Activated T-cell treated with anti-CD3 and anti-CD28 coated beads, Interleukin-2, amount 50 U/mL, for 4 hours (primary cell): ENCODE results near the gene TMEM116. TPM values are rescaled to one million over a fixed set of nuclear protein-coding genes. Genes with fewer than 3 reads are reported as not detected.
A peak's percentile ranks its signal among the peaks of the same experiment; 100 is the strongest.
"Not testable (repeated sequence)": the region's sequence is repeated elsewhere in the genome, so short reads cannot be mapped to it uniquely, and the experiment has no call there.

Source experiments
- ATAC-seq, 2 donors: fragments of 200-7000 bp; cut with Tn5 transposase; one replicate each; pipeline ENCODE4 v1.10.0; 2021
- DNase-seq: peaks from one replicate; pipeline ENCODE4 v3.0.0-alpha.2; 2020
- H3K27me3 Mint-ChIP-seq: one replicate; pipeline ENCODE4 v1.8.0; 2021; ENCODE audit warnings: low read depth, mixed read lengths
- H3K36me3 Mint-ChIP-seq: one replicate; pipeline ENCODE4 v1.8.0; 2022; ENCODE audit warnings: mixed read lengths; ENCODE audit not compliant: insufficient read depth
- H3K4me1 Mint-ChIP-seq: one replicate; pipeline ENCODE4 v1.8.0; 2021; ENCODE audit warnings: low read depth, mixed read lengths
- H3K4me3 Mint-ChIP-seq: one replicate; pipeline ENCODE4 v1.8.0; 2021; ENCODE audit warnings: mild to moderate bottlenecking, moderate library complexity, mixed read lengths
- H3K9me3 Mint-ChIP-seq: one replicate; pipeline ENCODE4 v1.8.0; 2021; ENCODE audit warnings: mixed read lengths
- total RNA-seq, 3 donors: library from RNA; stranded (reverse); gene quantifications; one replicate each; pipeline ENCODE4 v1.2.1, GENCODE V29; 2021

TMEM116 gene
- total RNA-seq, 3 donors from 2014 or later: 3.6 to 5.8 (median 4.7) TPM

DNA sequence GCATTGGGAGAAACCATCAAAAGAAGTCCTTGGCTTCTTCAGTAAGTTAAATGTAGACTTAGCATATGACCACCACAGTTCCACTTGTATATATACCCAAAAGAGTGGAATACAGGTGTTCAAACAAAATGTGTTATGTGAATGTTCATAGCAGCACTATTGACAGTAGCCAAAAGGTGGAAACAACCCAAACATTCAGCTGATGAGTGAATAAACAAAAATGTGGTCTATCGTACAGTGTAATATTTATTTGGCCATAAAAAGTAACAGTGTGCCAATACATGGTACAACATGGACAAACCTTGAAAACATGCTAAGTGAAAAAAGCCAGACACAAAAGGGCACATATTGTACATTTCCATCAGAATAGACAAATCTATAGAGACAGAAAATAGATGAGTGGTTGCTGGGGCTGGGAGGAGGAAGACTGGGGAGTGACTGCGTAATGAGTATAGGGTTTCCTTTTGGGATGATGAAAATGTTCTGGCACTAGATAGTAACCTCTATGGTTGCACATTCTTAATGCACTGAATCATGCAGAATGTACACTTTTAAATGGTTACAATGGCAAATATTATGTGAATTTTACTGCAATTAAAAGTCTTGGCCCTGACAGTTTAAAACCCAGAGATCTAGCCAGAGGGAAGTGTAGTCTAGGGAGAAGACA lies 5.7 kb upstream of the TMEM116 start:
- H3K36me3 Mint-ChIP-seq: peaks cover 38% of the 10 kb centered on the region

GRCh38 chr12:112017041-112017440 lies 4.1 kb upstream of the TMEM116 start:
- no peak for DNase-seq
- Mint-ChIP-seq H3K4me1 (peaks cover 64% of the 10 kb centered on the region), H3K9me3 (peaks cover 6% of the 10 kb centered on the region), H3K27me3 (peaks cover 1% of the 10 kb centered on the region), H3K4me3 (no peak overlapping the region), H3K36me3 (peaks cover 33% of the 10 kb centered on the region)
- ATAC-seq: no peak

More for the DNA sequence above, 5.7 kb upstream of the TMEM116 start:
- H3K4me1 Mint-ChIP-seq: peaks cover 59% of the 10 kb centered on the region
- peaks cover 6% of the 10 kb centered on the region for H3K9me3 Mint-ChIP-seq
- peaks cover 1% of the 10 kb centered on the region for H3K27me3 Mint-ChIP-seq
- ATAC-seq (no peak), DNase-seq (no peak)
- no peak overlapping the region for H3K4me3 Mint-ChIP-seq

GRCh38 chr12:112015938-112016337 lies 3.0 kb upstream of the TMEM116 start:
- H3K36me3 Mint-ChIP-seq: peaks cover 29% of the 10 kb centered on the region
- H3K4me3 Mint-ChIP-seq: peak overlapping the region; percentile 53
- ATAC-seq (no peak), DNase-seq (no peak)
- H3K27me3 Mint-ChIP-seq: peaks cover 1% of the 10 kb centered on the region
- H3K9me3 Mint-ChIP-seq: peaks cover 6% of the 10 kb centered on the region
- H3K4me1 Mint-ChIP-seq: peaks cover 71% of the 10 kb centered on the region

DNA sequence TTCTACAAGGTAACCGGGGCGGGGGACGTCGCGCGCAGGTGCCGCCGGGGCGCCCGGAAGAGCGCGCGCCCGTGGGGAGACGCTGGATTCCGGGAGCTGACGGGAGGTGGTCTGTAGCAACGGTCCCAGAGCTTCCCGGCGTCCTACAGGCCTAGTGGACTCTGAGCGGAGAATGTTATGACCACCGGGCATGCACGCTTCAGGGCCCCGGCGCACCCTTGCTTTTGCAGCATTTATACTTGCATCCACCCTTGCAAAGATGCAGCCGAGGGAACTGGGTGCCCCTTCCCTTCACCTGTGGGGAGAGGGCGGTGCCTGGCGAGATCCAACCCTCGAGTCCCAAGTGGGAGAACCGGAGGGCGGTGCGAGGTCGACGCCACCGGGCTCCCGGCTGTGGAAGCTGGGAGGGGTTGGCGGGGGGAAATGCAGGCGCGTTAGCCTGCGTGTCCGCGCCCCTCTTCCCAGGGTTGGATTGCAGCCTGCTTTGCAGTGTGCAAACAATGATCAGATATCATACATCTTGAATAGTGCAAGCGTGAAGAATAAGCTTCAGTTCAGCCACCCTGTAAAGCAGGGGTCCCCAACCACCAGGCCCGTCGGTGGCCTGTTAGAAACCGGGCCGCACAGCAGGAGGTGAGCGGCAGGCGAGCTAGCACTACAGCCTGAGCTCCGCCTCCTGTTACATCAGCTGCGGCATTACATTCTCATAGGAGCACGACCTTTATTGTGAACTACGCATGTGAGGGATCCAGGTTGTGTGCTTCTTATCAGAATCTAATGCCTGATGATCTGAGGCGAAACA lies 837 bp upstream of the TMEM116 start:
- Mint-ChIP-seq H3K4me1 (peaks cover 62% of the 10 kb centered on the region), H3K36me3 (peaks cover 21% of the 10 kb centered on the region), H3K27me3 (peaks cover 1% of the 10 kb centered on the region), H3K4me3 (peak overlapping the region; percentile 97), H3K9me3 (peaks cover 6% of the 10 kb centered on the region)
- ATAC-seq (peak; percentile 52 to 53), DNase-seq (peak; percentile 65)

- peaks cover 14% of the 10 kb centered on the region for H3K36me3 Mint-ChIP-seq
- peaks cover 6% of the 10 kb centered on the region for H3K9me3 Mint-ChIP-seq
- DNase-seq (no peak), ATAC-seq (no peak)
- H3K4me3 Mint-ChIP-seq: peak overlapping the region; percentile 97
- H3K27me3 Mint-ChIP-seq: peaks cover 1% of the 10 kb centered on the region
- peaks cover 52% of the 10 kb centered on the region for H3K4me1 Mint-ChIP-seq
These were observed 1.3 kb downstream of the TMEM116 start for GRCh38 chr12:112011685-112012084.

DNA sequence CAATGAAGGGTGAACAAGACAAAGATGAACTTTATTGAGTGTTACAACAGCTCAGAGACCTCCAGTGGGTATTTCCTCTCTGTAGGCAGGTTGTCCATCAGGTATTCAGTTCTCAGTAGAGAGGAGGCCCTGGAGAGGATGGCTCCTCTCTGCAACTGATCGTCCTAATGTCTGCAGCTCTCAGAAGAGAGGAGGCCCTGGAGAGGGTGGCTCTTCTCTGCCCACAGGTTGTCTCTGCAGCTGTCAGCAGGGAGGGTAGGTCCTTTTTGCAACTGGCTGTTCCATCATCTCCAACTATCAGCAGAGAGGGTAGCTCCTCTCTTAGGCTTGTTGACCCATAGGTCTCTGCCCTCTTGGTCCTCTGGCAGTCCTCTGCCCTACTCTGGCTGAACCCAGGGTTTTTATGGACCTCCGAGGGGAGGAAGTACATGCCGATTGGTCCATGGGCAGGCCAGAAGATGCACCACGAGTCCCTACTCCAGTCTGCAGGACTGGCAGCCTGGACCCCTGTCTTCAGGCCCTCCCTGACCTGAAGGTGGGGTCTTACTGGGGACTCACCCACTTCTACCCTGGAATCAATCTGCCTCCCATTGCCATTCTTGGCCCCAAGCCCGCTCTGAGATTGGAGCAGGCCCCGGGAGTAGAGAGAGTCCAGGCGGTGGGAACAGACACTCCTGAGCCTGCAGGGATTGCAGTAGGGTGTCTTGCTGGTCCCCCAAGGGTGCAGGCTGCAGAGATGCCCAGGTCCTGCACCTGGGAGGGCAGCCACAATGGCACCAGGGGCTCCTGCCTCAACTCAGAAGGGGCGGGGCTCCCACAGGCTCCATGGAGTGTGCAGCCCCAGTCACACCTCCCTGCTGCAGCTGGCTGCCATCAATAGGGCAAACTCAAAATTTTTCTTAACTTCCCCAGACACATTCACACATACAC lies 2.3 kb downstream of the TMEM116 start:
- H3K4me1 Mint-ChIP-seq: peaks cover 53% of the 10 kb centered on the region
- H3K36me3 Mint-ChIP-seq: peaks cover 7% of the 10 kb centered on the region
- peaks cover under 1% of the 10 kb centered on the region for H3K9me3 Mint-ChIP-seq

GRCh38 chr12:112009596-112009995 lies 3.4 kb downstream of the TMEM116 start:
- H3K4me3 Mint-ChIP-seq, H3K27me3 Mint-ChIP-seq, H3K9me3 Mint-ChIP-seq, ATAC-seq, H3K36me3 Mint-ChIP-seq, DNase-seq: not testable (repeated sequence)
- H3K4me1 Mint-ChIP-seq: peaks cover 53% of the 10 kb centered on the region

More for the DNA sequence above, 2.3 kb downstream of the TMEM116 start:
- no peak for ATAC-seq
- H3K4me3 Mint-ChIP-seq: peak overlapping the region; percentile 97
- DNase-seq: no peak
- no peaks in the 10 kb centered on the region for H3K27me3 Mint-ChIP-seq

GRCh38 chr12:112008918-112009317 lies 4.0 kb downstream of the TMEM116 start:
- DNase-seq (no peak), ATAC-seq (no peak)
- peaks cover 48% of the 10 kb centered on the region for H3K4me1 Mint-ChIP-seq

GRCh38 chr12:112007945-112008344 lies 5.0 kb downstream of the TMEM116 start:
- Mint-ChIP-seq H3K27me3 (no peaks in the 10 kb centered on the region), H3K36me3 (peaks cover 1% of the 10 kb centered on the region), H3K4me1 (peaks cover 53% of the 10 kb centered on the region), H3K4me3 (no peak overlapping the region), H3K9me3 (no peaks in the 10 kb centered on the region)
- DNase-seq (no peak), ATAC-seq (no peak)

More at GRCh38 chr12:112008918-112009317, 4.0 kb downstream of the TMEM116 start:
- H3K9me3 Mint-ChIP-seq: no peaks in the 10 kb centered on the region
- H3K36me3 Mint-ChIP-seq: peaks cover 1% of the 10 kb centered on the region
- no peaks in the 10 kb centered on the region for H3K27me3 Mint-ChIP-seq
- no peak overlapping the region for H3K4me3 Mint-ChIP-seq

DNA sequence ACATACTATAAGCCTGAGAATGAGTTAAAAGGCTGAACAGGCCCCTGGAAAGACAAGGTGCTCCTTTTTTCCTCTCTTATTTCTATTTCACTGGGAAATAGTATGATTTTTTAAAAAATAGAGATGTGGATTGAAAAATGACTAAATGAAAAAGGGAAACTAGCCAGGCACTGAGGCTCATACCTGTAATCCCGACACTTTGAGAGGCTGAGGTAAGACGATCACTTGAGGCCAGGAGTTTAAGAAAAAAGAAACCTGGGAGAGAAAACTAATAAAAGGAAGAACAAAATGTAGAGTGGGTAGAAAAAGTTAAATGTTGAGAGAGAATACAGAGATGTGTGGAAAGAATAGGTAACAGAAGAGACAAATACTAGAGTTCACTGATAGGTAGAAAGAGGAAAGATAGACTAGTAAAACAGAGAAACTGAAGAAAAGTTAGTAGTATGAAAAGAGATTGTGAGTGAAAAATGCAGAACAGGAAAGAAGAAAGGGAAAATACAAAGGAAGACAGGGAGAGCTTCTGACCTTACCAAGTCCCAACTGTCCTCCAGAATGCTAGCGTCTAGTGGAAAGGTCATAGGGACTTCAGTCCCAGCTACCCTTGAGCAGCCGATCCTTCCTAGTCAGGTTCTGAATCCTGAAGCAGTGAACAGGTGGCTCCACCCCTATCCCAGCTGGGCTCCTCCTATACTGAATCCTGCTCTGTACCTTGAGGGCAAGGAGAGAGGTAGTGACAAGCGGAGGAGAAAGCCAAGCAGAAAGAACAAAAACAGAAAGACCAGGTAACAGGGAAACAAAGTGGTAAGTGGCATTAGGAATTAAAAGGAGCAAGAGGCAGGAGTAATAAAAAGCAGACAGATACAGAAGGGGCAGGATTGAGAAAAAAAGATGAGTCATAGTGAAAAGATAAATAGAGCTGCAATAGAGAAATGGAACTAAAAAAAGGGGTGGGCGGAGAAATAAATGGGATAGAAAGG lies 7.3 kb downstream of the TMEM116 start:
- Mint-ChIP-seq H3K36me3 (no peaks in the 10 kb centered on the region), H3K4me3 (no peak overlapping the region), H3K4me1 (peaks cover 56% of the 10 kb centered on the region), H3K27me3 (no peaks in the 10 kb centered on the region), H3K9me3 (no peaks in the 10 kb centered on the region)
- no peak for ATAC-seq
- no peak for DNase-seq

GRCh38 chr12:112004041-112004440 lies 8.9 kb downstream of the TMEM116 start:
- peaks cover 62% of the 10 kb centered on the region for H3K4me1 Mint-ChIP-seq
- no peaks in the 10 kb centered on the region for H3K27me3 Mint-ChIP-seq
- H3K9me3 Mint-ChIP-seq: no peaks in the 10 kb centered on the region
- DNase-seq: no peak
- no peak for ATAC-seq
- no peak overlapping the region for H3K4me3 Mint-ChIP-seq
- H3K36me3 Mint-ChIP-seq: no peaks in the 10 kb centered on the region

GRCh38 chr12:112001576-112001975 lies 11.4 kb downstream of the TMEM116 start:
- Mint-ChIP-seq H3K9me3 (no peaks in the 10 kb centered on the region), H3K27me3 (no peaks in the 10 kb centered on the region), H3K4me3 (peak overlapping the region; percentile 68), H3K4me1 (peaks cover 77% of the 10 kb centered on the region), H3K36me3 (no peaks in the 10 kb centered on the region)
- ATAC-seq (peak; percentile 88 to 89), DNase-seq (no peak)

DNA sequence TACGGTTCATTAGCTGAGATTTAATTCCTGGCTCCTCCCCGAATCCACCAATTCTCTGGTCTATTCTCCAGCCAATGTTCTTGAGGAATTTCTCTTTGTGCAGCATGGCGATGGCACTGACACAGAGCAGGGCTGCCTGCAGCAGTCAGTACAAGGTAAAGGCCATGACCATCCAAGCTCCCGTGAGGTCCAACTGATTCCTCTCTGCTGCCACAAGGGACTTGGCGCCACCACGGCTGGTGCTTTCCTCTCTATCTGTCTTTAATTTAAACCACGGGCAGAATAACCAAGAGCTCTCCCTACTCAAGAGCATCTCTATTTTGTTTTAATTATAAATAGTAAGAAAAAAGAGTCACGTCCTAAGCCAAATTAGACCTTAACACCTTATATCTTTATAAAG lies 12.1 kb downstream of the TMEM116 start:
- ATAC-seq: no peak
- H3K36me3 Mint-ChIP-seq: no peaks in the 10 kb centered on the region

More for the DNA sequence above, 12.1 kb downstream of the TMEM116 start:
- peak overlapping the region; percentile 68 for H3K4me3 Mint-ChIP-seq
- H3K27me3 Mint-ChIP-seq: no peaks in the 10 kb centered on the region
- no peaks in the 10 kb centered on the region for H3K9me3 Mint-ChIP-seq
- H3K4me1 Mint-ChIP-seq: peaks cover 76% of the 10 kb centered on the region
- no peak for DNase-seq
